Endometrial microvascular endothelial cells (primary cell): ENCODE results near the gene PDE6A. TPM values are rescaled to one million over a fixed set of nuclear protein-coding genes. Genes with fewer than 3 reads are reported as not detected.
"Not testable (repeated sequence)": the region's sequence is repeated elsewhere in the genome, so short reads cannot be mapped to it uniquely, and the experiment has no call there.

Experiments used
- in situ Hi-C: cut with HindIII; loops from 2 replicates; pipeline ENCODE4 v1.10.0; 2017; ENCODE audit warnings: low sequenced_read_pairs, low pct_unique_long_range_greater_than_20kb; ENCODE audit errors: inconsistent ontology term
- total RNA-seq: library from RNA; depleted of rRNA; stranded (reverse); fragments of >200 nt; gene quantifications from one replicate; pipeline ENCODE4 v1.2.3, GENCODE V29; 2015; ENCODE audit errors: inconsistent ontology term

PDE6A gene
- total RNA-seq, 1 donor from 2014 or later, result not detected

- in situ Hi-C loops, result no loop called here
These were observed 40.2 kb downstream of the PDE6A start for GRCh38 chr5:149904293-149904886.

- in situ Hi-C loops, result no loop called here
These were observed 41.2 kb downstream of the PDE6A start for GRCh38 chr5:149903404-149903803.

- in situ Hi-C loops, result no loop called here
These were observed 42.4 kb downstream of the PDE6A start for GRCh38 chr5:149902177-149902576.

GRCh38 chr5:149901511-149901910, 43.1 kb downstream of the PDE6A start:
- in situ Hi-C loops, result no loop called here

GRCh38 chr5:149900390-149900789, 44.2 kb downstream of the PDE6A start:
- in situ Hi-C loops, result no loop called here

- in situ Hi-C loops, result no loop called here
These were observed 45.8 kb downstream of the PDE6A start for GRCh38 chr5:149898811-149899210.

GRCh38 chr5:149895416-149896345, 48.9 kb downstream of the PDE6A start:
- in situ Hi-C loops, result no loop called here

GRCh38 chr5:149894237-149894636, 50.4 kb downstream of the PDE6A start:
- in situ Hi-C loops, result no loop called here

- in situ Hi-C loops, result no loop called here
These were observed 51.1 kb downstream of the PDE6A start for GRCh38 chr5:149893403-149893931.

GRCh38 chr5:149892594-149892993, 52.0 kb downstream of the PDE6A start:
- in situ Hi-C loops, result no loop called here

- in situ Hi-C loops, result no loop called here
These were observed 56.3 kb downstream of the PDE6A start for GRCh38 chr5:149888280-149888679.

GRCh38 chr5:149887622-149888183, 56.9 kb downstream of the PDE6A start:
- in situ Hi-C loops, result no loop called here

- in situ Hi-C loops, result no loop called here
These were observed 57.7 kb downstream of the PDE6A start for GRCh38 chr5:149886692-149887470.

- in situ Hi-C loops, result no loop called here
These were observed 58.5 kb downstream of the PDE6A start for GRCh38 chr5:149886060-149886459.

GRCh38 chr5:149885513-149885912, 59.1 kb downstream of the PDE6A start:
- in situ Hi-C loops, result no loop called here

GRCh38 chr5:149883550-149883949, 61.0 kb downstream of the PDE6A start:
- in situ Hi-C loops, result no loop called here

GRCh38 chr5:149882633-149883032, 62.0 kb downstream of the PDE6A start:
- in situ Hi-C loops, result not testable (repeated sequence)

GRCh38 chr5:149881874-149882273, 62.7 kb downstream of the PDE6A start:
- in situ Hi-C loops, result no loop called here

- in situ Hi-C loops, result no loop called here
These were observed 63.4 kb downstream of the PDE6A start for GRCh38 chr5:149881069-149881622.
